DND-41 (cell line): ENCODE measurements around the gene PCDHGC5.

Source experiments
- EZH2 ChIP-seq: IDR thresholded peaks from 3 replicates; pipeline ENCODE4 v1.6.1; 2012; ENCODE audit warnings: borderline replicate concordance, low read depth, mild to moderate bottlenecking, moderate library complexity, low read length, inconsistent platforms; ENCODE audit not compliant: severe bottlenecking
- TF ChIP-seq, protein P1 (sequence below): IDR thresholded peaks from 2 replicates; pipeline ENCODE4 v1.5.1; 2012; ENCODE audit warnings: borderline replicate concordance, low read length, moderate library complexity, mild to moderate bottlenecking; ENCODE audit not compliant: poor library complexity, severe bottlenecking; ENCODE audit errors: extremely low read depth

DNA sequence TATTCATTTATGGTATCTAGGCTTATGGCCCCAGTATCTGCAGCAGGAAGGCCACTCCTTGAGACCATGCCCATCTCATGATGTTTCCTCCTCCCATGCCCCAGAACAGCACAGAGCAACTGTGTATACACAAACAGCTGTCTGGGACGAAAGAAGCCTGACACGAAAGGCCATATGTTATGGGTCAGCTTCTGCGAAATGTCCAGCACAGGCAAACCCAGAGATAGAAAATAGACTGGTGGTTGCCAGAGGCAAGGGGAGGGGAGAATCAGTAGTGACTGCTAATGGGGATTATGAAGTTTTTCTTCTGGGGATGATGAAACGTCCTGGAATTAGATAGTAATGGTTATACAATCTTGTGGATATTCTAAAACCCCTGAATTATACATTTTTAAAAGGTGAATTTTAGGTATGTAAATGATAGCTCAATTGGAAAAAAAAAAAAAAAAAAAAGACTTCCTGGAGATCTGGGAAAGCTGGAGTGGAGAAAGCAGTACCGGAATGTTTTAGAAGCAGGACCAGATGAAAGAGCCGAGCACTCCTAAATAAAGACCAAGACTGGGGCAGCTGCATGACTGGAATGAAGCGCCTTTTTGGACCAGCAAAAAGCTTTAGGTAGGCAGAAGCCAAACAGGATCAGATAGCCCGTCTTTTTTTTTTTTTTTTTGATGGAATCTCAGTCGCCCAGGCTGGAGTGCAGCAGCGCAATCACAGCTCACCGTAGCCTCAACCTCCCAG, 29.2 kb downstream of the PCDHGC5 start:
- TF ChIP-seq, protein P1, sequence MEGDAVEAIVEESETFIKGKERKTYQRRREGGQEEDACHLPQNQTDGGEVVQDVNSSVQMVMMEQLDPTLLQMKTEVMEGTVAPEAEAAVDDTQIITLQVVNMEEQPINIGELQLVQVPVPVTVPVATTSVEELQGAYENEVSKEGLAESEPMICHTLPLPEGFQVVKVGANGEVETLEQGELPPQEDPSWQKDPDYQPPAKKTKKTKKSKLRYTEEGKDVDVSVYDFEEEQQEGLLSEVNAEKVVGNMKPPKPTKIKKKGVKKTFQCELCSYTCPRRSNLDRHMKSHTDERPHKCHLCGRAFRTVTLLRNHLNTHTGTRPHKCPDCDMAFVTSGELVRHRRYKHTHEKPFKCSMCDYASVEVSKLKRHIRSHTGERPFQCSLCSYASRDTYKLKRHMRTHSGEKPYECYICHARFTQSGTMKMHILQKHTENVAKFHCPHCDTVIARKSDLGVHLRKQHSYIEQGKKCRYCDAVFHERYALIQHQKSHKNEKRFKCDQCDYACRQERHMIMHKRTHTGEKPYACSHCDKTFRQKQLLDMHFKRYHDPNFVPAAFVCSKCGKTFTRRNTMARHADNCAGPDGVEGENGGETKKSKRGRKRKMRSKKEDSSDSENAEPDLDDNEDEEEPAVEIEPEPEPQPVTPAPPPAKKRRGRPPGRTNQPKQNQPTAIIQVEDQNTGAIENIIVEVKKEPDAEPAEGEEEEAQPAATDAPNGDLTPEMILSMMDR, result no peak
- no peak for TF ChIP-seq EZH2
